SK-N-SH (cell line): Measurements from ENCODE around the gene GLCCI1. TPM values are rescaled to one million over a fixed set of nuclear protein-coding genes. Genes with fewer than 3 reads are reported as not detected.
A peak's percentile ranks its signal among the peaks of the same experiment; 100 is the strongest.

Experiments used
- CTCF ChIA-PET: fragments of 300-600, 350-600 bp; formaldehyde crosslinking; extraction: SDS; loops from one replicate; lab custom pipeline; 2021; lab: Yijun Ruan, JAX
- POLR2A ChIA-PET: fragments of 350-600 bp; sonication (Branson Sonifier 250); formaldehyde crosslinking; extraction: SDS; loops from one replicate; lab custom pipeline; 2020; ENCODE audit warnings: antibody characterized with exemption, inconsistent platforms; lab: Yijun Ruan, JAX
- DNase-seq: peaks from one replicate; pipeline ENCODE4 v3.0.0; 2012
- H2AFZ ChIP-seq: fragments of 200-600 bp; sonication (generic); 2 replicates; pipeline ENCODE4 v1.8.1; 2016; ENCODE audit warnings: antibody characterized with exemption, mild to moderate bottlenecking, low read depth
- H3F3A ChIP-seq: fragments of 200-600 bp; sonication (generic); replicated peaks from 2 replicates; pipeline ENCODE3; 2016; ENCODE audit warnings: antibody characterized with exemption, mild to moderate bottlenecking; ENCODE audit not compliant: insufficient read depth
- H3K27ac ChIP-seq, 2 experiments: fragments of 200-500 bp in 1 of 2; fragments of 200-600 bp in 1 of 2; sonication (Bioruptor generic) in 1 of 2; sonication (generic), shearing (Covaris generic) in 1 of 2; 2 replicates each; pipeline versions ENCODE4 v1.5.1 to v1.6.1; 2014 to 2016; ENCODE audit warnings: low read depth in 2 of 2, inconsistent platforms in 1 of 2, low read length in 1 of 2, mild to moderate bottlenecking in 1 of 2, mixed read lengths in 1 of 2
- H3K27me3 ChIP-seq: fragments of 200-600 bp; sonication (generic), shearing (Covaris generic); 2 replicates; pipeline ENCODE4 v1.6.1; 2016; ENCODE audit warnings: mixed run types; ENCODE audit not compliant: insufficient read depth
- H3K36me3 ChIP-seq, 2 experiments: fragments of 200-500 bp in 1 of 2; fragments of 200-600 bp in 1 of 2; sonication (Bioruptor generic) in 1 of 2; sonication (generic) in 1 of 2; replicated peaks in 1 of 2; 2 replicates each; pipeline versions ENCODE3 to v1.5.1; 2014 to 2016; ENCODE audit warnings: low read length in 1 of 2, mild to moderate bottlenecking in 1 of 2; ENCODE audit not compliant: insufficient read depth in 2 of 2, control insufficient read depth in 1 of 2
- H3K4me1 ChIP-seq, 2 experiments: fragments of 200-500 bp in 1 of 2; fragments of 200-600 bp in 1 of 2; sonication (Bioruptor generic) in 1 of 2; sonication (generic), shearing (Covaris generic) in 1 of 2; 2 replicates each; pipeline versions ENCODE4 v1.5.1 to v1.6.1; 2014 to 2016; ENCODE audit warnings: low read depth in 1 of 2, low read length in 1 of 2, mixed run types in 1 of 2; ENCODE audit not compliant: insufficient read depth in 2 of 2, control insufficient read depth in 1 of 2
- H3K4me2 ChIP-seq: fragments of 200-600 bp; sonication (generic), shearing (Covaris generic); 2 replicates; pipeline ENCODE4 v1.6.1; 2017; ENCODE audit warnings: mixed run types
- H3K4me3 ChIP-seq, 2 experiments: fragments of 200-500 bp in 1 of 2; fragments of 200-600 bp in 1 of 2; sonication (Bioruptor generic) in 1 of 2; sonication (generic), shearing (Covaris generic) in 1 of 2; 2 replicates each; pipeline versions ENCODE4 v1.5.1 to v1.8.1; 2014 to 2016; ENCODE audit warnings: low read depth in 2 of 2, inconsistent platforms in 1 of 2, low read length in 1 of 2, mild to moderate bottlenecking in 1 of 2, mixed read lengths in 1 of 2, moderate library complexity in 1 of 2
- H3K79me2 ChIP-seq: fragments of 200-600 bp; sonication (generic); 2 replicates; pipeline ENCODE4 v1.8.1; 2017; ENCODE audit warnings: mild to moderate bottlenecking; ENCODE audit not compliant: insufficient read depth
- H3K9ac ChIP-seq: fragments of 200-600 bp; sonication (generic); 2 replicates; pipeline ENCODE4 v1.6.1; 2017; ENCODE audit warnings: mixed run types
- H3K9me2 ChIP-seq: fragments of 200-600 bp; sonication (generic); 2 replicates; pipeline ENCODE4 v1.6.1; 2017; ENCODE audit warnings: mixed run types
- H3K9me3 ChIP-seq: fragments of 200-600 bp; sonication (generic); 2 replicates; pipeline ENCODE4 v1.6.1; 2017; ENCODE audit warnings: mixed run types, mild to moderate bottlenecking, moderate library complexity
- H4K20me1 ChIP-seq: fragments of 200-600 bp; sonication (generic); 2 replicates; pipeline ENCODE4 v1.6.1; 2017; ENCODE audit warnings: mild to moderate bottlenecking, mixed run types; ENCODE audit not compliant: insufficient read depth
- CHD2 ChIP-seq: fragments of 150-350 bp; IDR thresholded peaks from 2 replicates; pipeline ENCODE4 v1.6.1; 2018; ENCODE audit warnings: low read length; ENCODE audit not compliant: partially characterized antibody
- ELF1 ChIP-seq: IDR thresholded peaks from 2 replicates; pipeline ENCODE4 v1.4.0; 2012
- FOSL2 ChIP-seq: IDR thresholded peaks from 2 replicates; pipeline ENCODE4 v1.4.0; 2012; ENCODE audit warnings: low read depth, mild to moderate bottlenecking, moderate library complexity, borderline replicate concordance
- FOXM1 ChIP-seq: IDR thresholded peaks from 2 replicates; pipeline ENCODE4 v1.4.0; 2012; ENCODE audit warnings: low read depth, mild to moderate bottlenecking
- GABPA ChIP-seq: IDR thresholded peaks from 2 replicates; pipeline ENCODE4 v1.4.0; 2012; ENCODE audit warnings: low read depth, mild to moderate bottlenecking
- GATA2 ChIP-seq: sonication (generic); formaldehyde crosslinking; IDR thresholded peaks from 2 replicates; pipeline ENCODE4 v1.5.0; 2020; ENCODE audit warnings: mild to moderate bottlenecking, missing genetic modification reagents
- JUND ChIP-seq: IDR thresholded peaks from 2 replicates; pipeline ENCODE4 v1.4.0; 2012
- MAX ChIP-seq: IDR thresholded peaks from 2 replicates; pipeline ENCODE4 v1.4.0; 2012; ENCODE audit warnings: low read depth
- MXI1 ChIP-seq: IDR thresholded peaks from 2 replicates; pipeline ENCODE4 v1.6.1; 2012; ENCODE audit warnings: mild to moderate bottlenecking, low read depth, low read length, improper control_type of control experiment
- PBX3 ChIP-seq: IDR thresholded peaks from 2 replicates; pipeline ENCODE4; 2012
- SIN3A ChIP-seq: IDR thresholded peaks from 2 replicates; pipeline ENCODE4 v1.6.1; 2012; ENCODE audit warnings: low read depth, mild to moderate bottlenecking, low read length, moderate library complexity, borderline replicate concordance
- SMC3 ChIP-seq: IDR thresholded peaks from 2 replicates; pipeline ENCODE4 v1.6.1; 2012; ENCODE audit warnings: low read depth, low read length, improper control_type of control experiment
- TCF12 ChIP-seq: IDR thresholded peaks from 2 replicates; pipeline ENCODE4 v1.4.0; 2012
- TEAD4 ChIP-seq: IDR thresholded peaks from 2 replicates; pipeline ENCODE4 v1.4.0; 2012; ENCODE audit warnings: mild to moderate bottlenecking, borderline replicate concordance; ENCODE audit not compliant: insufficient read depth
- USF1 ChIP-seq: IDR thresholded peaks from 2 replicates; pipeline ENCODE4 v1.4.0; 2012; ENCODE audit warnings: low read depth, borderline replicate concordance
- ZBTB33 ChIP-seq: IDR thresholded peaks from 2 replicates; pipeline ENCODE4 v1.4.0; 2012; ENCODE audit warnings: low read depth, borderline replicate concordance
- WGBS: methylation state at CpG from one replicate; pipeline ENCODE4 v1.1.6; 2017; ENCODE audit warnings: low lambda C conversion rate; 5-methylcytosine and 5-hydroxymethylcytosine counted together
- polyA plus RNA-seq, 3 experiments: library from polyadenylated mRNA; depleted of rRNA; stranded (reverse); fragments of >200 nt; gene quantifications; 2 replicates each; pipeline ENCODE4 v1.2.3, GENCODE V29; 2012
- TF ChIP-seq, protein P1 (sequence below): fragments of 150-350 bp; IDR thresholded peaks from 2 replicates; pipeline ENCODE4 v1.6.1; 2017; ENCODE audit warnings: antibody characterized with exemption, low read length, low read depth, borderline replicate concordance
- TF ChIP-seq, protein P2 (sequence below): IDR thresholded peaks from 2 replicates; pipeline ENCODE4 v1.6.1; 2012; ENCODE audit warnings: mild to moderate bottlenecking, low read depth, low read length, moderate library complexity

Gene GLCCI1
- polyA plus RNA-seq, 1 of the 3 experiments (the other 2 are of a cell fraction) = 5.5 TPM

DNA sequence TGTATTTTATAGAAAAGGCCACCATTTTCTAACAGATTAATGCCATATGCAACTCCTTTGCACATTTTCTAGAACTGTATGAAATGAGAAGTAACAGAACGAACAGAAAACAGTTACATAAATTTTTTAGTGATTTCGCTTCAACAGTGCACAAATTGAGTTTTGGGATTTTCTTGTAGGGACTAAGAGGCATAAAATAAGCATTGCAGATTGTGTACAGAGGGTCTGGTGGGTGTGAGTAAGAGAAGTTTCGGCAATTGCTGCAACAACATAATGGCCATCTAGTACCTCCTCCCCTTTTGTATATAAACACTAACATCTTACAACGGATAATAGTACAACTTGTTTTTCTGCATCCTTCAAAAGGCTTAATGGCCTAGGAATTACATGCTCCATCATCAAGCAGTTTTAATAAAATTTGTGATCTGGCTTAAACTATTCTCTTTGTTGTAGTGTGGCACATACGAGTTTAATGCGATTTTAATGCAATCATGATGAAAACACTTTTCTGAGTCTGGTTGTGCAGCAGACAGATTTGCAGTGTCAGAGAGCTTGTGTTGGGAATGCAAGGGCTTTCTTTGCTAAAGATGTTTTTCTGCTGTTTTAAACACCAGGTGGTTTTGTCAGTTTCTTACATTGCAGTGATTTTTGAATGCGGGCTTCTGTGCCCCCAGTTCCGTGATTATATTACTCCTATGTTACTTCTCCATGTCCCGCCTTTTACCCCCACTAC is 2.9 kb downstream of the GLCCI1 start:
- Histone ChIP-seq H3K36me3 (peaks cover 0 to 5% of the 10 kb centered on the region in 2 experiments), H3K79me2 (peaks cover 46% of the 10 kb centered on the region), H3K4me3 (peak overlapping the region; percentile 82 to 100), H3K27ac (peak overlapping the region; percentile 3 to 99; a peak in 3 of 4 replicates), H3K9me3 (no peaks in the 10 kb centered on the region), H3K9me2 (no peaks in the 10 kb centered on the region), H3K9ac (peak overlapping the region; percentile 72; the same call in 1 of the 2 replicates), H3K4me1 (peaks cover 8 to 26% of the 10 kb centered on the region in 2 experiments; a peak in 3 of 4 replicates), H3K4me2 (peak overlapping the region; percentile 80), H2AFZ (peak overlapping the region; percentile 66), H3F3A (peaks cover 3% of the 10 kb centered on the region), H4K20me1 (no peaks in the 10 kb centered on the region), H3K27me3 (no peaks in the 10 kb centered on the region)
- CTCF ChIA-PET = interaction anchor here (0.8 to 2.7 kb wide), 11 partner anchors 12 to 386 kb away, joined by 3 to 15 read pairs (median 4); no protein-coding TSS in a partner anchor
- no peak for DNase-seq
- TF ChIP-seq GABPA (no peak), SIN3A (no peak), ELF1 (no peak), ZBTB33 (no peak), GATA2 (CRISPR knock-in tag) (no peak), JUND (no peak), TEAD4 (no peak), FOXM1 (no peak), TCF12 (no peak), CHD2 (no peak), USF1 (no peak), FOSL2 (no peak)
- POLR2A ChIA-PET = interaction anchor here (1.5 to 4.4 kb wide), 5 partner anchors 243 to 331 kb away, joined by 5 to 25 read pairs (median 8); partner anchors contain the start of gene UMAD1
- 20% methylated on average over 9 of the region's 9 CpGs for WGBS

DNA sequence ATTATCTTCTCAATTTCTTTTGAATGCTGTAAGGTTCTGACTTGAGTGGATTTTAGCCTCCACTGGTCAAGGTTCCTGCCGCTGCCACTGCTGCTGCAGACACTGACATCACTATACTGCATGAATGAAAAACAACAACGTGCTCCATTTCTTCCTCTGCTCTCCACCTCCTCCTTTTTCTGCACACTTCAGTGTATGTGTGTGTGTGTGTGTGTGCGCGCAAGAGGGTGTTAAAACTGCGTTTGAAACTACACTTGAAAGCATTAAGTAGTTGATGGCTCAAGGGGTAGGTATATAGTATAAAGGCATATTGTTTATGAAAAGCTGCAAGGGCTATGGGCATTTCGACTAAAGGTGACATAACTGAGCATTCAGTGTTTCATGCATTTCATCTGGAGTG is 3.5 kb downstream of the GLCCI1 start:
- Histone ChIP-seq H3K79me2 (peaks cover 49% of the 10 kb centered on the region), H3K9me3 (no peaks in the 10 kb centered on the region), H3K27ac (peak overlapping the region; percentile 3 to 99; a peak in 2 of 4 replicates), H3K4me2 (peak overlapping the region; percentile 80), H3K27me3 (no peaks in the 10 kb centered on the region), H3K36me3 (peaks cover 0 to 5% of the 10 kb centered on the region in 2 experiments), H2AFZ (peak overlapping the region; percentile 66), H3K9me2 (no peaks in the 10 kb centered on the region), H3K4me1 (peaks cover 8 to 26% of the 10 kb centered on the region in 2 experiments; a peak in 3 of 4 replicates), H3K9ac (peak overlapping the region; percentile 72; the same call in 1 of the 2 replicates), H4K20me1 (no peaks in the 10 kb centered on the region), H3K4me3 (peak overlapping the region; percentile 82 to 100), H3F3A (peaks cover 3% of the 10 kb centered on the region)
- DNase-seq = peak; percentile 22
- CTCF ChIA-PET = interaction anchor here (0.5 to 1.9 kb wide), 4 partner anchors 203 to 381 kb away, joined by 3 to 4 read pairs (median 3); no protein-coding TSS in a partner anchor
- POLR2A ChIA-PET = interaction anchor here (0.6 to 2.4 kb wide), 4 partner anchors 151 to 324 kb away, joined by 4 to 8 read pairs (median 4); no protein-coding TSS in a partner anchor
- WGBS = 10% methylated on average over 6 of the region's 6 CpGs
- TF ChIP-seq MAX = peak; percentile 11; the same call in 1 of the 2 replicates
- TF ChIP-seq FOSL2 = no peak
- TF ChIP-seq FOXM1 = no peak
- no peak for TF ChIP-seq PBX3
- TF ChIP-seq SMC3 = no peak
- TF ChIP-seq, protein P1, sequence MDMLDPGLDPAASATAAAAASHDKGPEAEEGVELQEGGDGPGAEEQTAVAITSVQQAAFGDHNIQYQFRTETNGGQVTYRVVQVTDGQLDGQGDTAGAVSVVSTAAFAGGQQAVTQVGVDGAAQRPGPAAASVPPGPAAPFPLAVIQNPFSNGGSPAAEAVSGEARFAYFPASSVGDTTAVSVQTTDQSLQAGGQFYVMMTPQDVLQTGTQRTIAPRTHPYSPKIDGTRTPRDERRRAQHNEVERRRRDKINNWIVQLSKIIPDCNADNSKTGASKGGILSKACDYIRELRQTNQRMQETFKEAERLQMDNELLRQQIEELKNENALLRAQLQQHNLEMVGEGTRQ = no peak
- TF ChIP-seq MXI1 = peak; percentile 95
- TF ChIP-seq, protein P2, sequence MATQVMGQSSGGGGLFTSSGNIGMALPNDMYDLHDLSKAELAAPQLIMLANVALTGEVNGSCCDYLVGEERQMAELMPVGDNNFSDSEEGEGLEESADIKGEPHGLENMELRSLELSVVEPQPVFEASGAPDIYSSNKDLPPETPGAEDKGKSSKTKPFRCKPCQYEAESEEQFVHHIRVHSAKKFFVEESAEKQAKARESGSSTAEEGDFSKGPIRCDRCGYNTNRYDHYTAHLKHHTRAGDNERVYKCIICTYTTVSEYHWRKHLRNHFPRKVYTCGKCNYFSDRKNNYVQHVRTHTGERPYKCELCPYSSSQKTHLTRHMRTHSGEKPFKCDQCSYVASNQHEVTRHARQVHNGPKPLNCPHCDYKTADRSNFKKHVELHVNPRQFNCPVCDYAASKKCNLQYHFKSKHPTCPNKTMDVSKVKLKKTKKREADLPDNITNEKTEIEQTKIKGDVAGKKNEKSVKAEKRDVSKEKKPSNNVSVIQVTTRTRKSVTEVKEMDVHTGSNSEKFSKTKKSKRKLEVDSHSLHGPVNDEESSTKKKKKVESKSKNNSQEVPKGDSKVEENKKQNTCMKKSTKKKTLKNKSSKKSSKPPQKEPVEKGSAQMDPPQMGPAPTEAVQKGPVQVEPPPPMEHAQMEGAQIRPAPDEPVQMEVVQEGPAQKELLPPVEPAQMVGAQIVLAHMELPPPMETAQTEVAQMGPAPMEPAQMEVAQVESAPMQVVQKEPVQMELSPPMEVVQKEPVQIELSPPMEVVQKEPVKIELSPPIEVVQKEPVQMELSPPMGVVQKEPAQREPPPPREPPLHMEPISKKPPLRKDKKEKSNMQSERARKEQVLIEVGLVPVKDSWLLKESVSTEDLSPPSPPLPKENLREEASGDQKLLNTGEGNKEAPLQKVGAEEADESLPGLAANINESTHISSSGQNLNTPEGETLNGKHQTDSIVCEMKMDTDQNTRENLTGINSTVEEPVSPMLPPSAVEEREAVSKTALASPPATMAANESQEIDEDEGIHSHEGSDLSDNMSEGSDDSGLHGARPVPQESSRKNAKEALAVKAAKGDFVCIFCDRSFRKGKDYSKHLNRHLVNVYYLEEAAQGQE = no peak
- TF ChIP-seq CHD2 = no peak
